Measurements from ENCODE around the gene CEP76.

The CEP76 gene

GRCh38 chr18:12702221-12703095, at the start of gene CEP76, which contains the start of gene PSMG2:
Gene CEP76 (minus strand): TSS chr18:12702723. CDS start chr18:12702548, 175 bp downstream.
Gene PSMG2 (plus strand): TSS chr18:12703042. CDS start chr18:12703108, 66 bp downstream.
- peak; percentile 85 for DNase-seq

- DNase-seq = no peak
Observed at GRCh38 chr18:12751891-12752290, 49.4 kb upstream of the CEP76 start.

DNA sequence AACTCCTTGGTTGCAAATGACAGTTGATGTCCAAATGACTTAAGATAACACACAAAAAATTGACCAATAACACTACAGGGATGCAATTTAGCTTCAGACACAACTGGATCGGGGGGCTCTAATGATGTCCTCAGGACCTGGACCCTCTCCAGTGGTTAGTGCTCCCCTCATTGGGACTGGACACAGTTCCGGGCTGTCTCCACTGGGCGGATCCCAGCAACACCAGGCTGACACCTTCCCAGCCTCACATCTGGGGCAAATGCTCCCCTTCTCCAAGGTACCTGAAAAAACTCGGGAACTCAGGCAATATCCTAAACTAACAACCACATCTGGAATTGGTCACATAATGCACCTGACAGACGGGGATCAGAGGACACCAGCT, 49.0 kb upstream of the CEP76 start:
- no peak for DNase-seq

GRCh38 chr18:12750715-12751502, 48.4 kb upstream of the CEP76 start:
- DNase-seq = no peak

- no peak for DNase-seq
Observed at GRCh38 chr18:12750076-12750714, 47.7 kb upstream of the CEP76 start.

- no peak for DNase-seq
Observed at GRCh38 chr18:12749121-12749520, 46.6 kb upstream of the CEP76 start.

- peak; percentile 15 for DNase-seq
Observed at GRCh38 chr18:12748671-12749070, 46.1 kb upstream of the CEP76 start.

- peak; percentile 59 for DNase-seq
Observed at GRCh38 chr18:12747530-12748315, 45.2 kb upstream of the CEP76 start.

DNA sequence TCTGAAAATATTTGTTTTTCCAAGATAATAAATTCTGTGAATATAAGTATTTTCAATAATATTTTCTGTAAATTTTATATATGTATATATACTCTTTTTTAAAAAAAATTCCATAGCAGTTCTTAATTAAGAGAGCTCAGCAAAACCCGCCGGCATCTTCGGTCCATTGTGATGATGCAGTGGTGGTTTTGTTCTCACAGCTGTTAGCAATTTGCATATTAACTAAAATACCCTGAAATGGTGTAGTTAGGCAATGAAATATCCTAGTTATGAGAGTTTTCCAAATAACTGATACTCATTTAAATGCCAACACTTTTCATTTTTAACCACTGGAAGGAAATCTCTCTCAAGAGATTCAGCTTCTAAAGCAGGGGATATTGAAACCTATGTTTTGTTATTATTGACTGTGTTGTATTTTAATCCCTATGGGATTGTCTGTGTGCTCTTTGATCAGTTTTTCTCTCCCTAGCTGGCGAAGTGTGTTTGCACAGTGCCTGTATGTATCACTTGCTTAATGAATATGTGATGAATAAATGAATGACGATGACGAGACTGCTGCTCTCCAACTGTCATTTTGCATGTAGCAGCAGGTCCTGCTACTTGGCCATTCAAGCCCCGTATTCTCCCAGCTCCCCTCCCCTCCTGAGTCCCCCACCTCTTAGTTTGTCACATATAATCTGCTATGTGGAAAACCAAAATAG, 42.7 kb upstream of the CEP76 start:
- DNase-seq = peak; percentile 60

DNA sequence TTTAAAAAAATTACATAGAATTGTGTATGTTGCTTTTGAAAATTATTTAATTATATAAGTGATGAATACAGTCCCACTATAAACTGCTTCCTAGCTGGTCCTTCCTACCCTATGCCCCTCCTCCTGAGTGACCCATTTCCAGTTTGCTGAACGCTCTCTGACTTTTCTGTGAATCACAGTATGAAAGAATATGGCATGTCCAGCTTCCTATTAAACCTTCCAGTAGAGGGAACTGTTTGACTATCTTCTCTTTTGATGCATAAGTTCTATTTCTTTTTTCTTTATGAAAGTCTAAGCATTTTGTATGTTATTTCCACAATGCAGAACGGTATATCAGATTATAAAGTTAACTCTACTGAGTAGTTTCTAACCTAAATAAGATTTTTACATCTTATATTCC, 41.6 kb upstream of the CEP76 start:
- DNase-seq = peak; percentile 70

- peak; percentile 82 for DNase-seq
Observed at GRCh38 chr18:12742453-12742852, 39.9 kb upstream of the CEP76 start.

- DNase-seq = peak; percentile 67
Observed at GRCh38 chr18:12741351-12741750, 38.8 kb upstream of the CEP76 start.

DNA sequence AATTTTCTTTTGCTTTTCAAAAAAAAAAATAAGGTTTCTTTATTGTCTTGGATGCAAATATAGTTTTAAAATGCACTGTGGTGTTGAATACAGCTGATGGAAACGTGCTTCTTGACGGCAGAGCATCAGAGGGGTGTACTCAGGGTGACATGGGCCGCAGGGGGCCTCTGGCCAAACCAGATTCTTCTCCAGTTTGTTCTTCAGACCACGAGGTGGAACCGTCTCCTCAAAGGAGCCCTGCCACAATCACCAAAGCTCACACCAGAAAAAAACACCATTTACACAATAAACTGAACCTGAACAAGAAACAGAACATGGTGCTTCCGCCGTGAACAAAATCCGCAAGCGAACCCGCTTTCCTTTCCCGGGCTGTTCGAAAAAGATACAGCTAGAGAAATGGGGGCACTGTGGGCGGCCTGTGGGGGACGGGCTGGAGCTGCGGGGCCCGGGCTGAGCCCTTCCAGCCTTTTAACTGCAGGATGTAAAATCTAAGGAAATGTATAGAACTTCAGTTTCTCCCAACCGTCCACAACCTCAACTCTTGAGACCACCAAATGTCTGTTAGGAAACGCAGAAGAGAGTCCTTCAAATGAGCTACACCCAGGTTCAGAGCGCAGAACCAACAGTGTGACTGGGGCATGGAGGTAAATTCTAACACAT, 34.9 kb upstream of the CEP76 start:
- no peak for DNase-seq

GRCh38 chr18:12726774-12727550, 24.4 kb upstream of the CEP76 start:
- DNase-seq = peak; percentile 67

DNA sequence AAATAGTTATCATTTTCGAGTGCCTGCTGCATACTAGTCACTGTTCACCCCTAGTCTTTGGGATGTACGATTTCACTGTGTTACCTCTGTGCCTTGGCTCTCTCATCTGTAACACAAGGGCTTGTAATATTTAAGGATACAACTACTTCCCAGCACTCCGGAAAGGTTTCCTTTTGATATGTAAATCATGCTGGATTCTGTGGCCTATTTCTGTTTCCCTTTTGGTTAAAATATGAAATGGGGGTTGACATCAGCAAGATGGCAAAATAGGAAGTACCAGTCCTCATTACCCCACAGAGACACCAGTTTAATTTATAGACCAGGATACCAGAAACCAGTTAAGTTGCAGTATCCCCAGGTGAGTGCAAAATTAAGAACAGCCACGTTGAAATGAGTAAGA, 23.8 kb upstream of the CEP76 start:
- no peak for DNase-seq

DNA sequence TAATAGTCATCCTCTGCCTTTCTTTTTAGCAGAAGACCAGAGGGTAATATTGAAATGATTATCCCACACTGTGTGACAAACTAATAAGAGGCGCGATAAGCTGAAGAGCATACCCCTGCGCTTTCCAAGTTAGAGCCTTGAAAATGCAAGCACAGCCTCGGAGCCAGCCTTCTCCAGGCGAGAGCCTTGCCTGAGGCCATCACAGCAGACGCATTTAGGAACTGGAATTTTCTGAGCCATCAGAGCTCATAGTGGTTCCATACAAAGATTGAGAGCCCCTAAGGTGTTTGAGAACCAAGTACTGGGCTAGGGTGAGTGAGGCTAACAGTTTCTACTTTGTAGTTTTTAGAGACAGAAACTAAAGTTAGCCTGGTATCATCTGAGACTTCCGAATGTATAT, 20.2 kb upstream of the CEP76 start:
- DNase-seq = no peak

- no peak for DNase-seq
Observed at GRCh38 chr18:12721495-12722275, 19.2 kb upstream of the CEP76 start.

- no peak for DNase-seq
Observed at GRCh38 chr18:12711446-12711845, 8.9 kb upstream of the CEP76 start.

DNA sequence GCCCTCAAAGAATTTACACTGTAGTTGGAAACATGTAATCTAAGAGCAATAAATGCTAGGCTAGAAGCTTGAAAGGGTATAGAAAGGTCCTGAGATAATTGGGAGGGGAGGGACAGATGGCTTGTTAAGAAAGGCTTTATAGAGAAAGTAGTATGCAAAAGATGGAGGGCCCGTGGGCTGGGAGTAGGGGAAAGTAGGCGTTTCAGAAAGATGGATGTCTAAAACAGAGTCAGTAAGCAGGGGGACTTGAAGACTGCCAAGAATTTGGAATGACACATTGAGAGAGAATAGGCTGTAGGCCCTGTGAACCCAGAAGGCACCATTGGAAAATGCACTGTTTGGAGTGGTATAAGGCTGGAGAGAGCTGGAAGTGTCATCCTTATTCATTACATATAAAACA, 1.1 kb upstream of the CEP76 start:
- DNase-seq = peak; percentile 23

- DNase-seq = no peak
Observed at GRCh38 chr18:12703096-12703567, 609 bp upstream of the CEP76 start.

All from fibroblast of upper back skin (primary cell).